NCI-H2196 (cell line): ENCODE results near the gene CELF4.

ENCODE experiments used
- DNase-seq: peaks from one replicate; lab custom pipeline; 2025; ENCODE audit not compliant: unreplicated experiment; lab: John Stamatoyannopoulos, UW

CELF4 gene

GRCh38 chr18:37422116-37422515 is 143.5 kb downstream of the CELF4 start:
- DNase-seq: no peak

- DNase-seq: no peak
Observed at GRCh38 chr18:37421341-37422077, 144.1 kb downstream of the CELF4 start.

GRCh38 chr18:37420315-37420880 is 145.2 kb downstream of the CELF4 start:
- no peak for DNase-seq

- no peak for DNase-seq
Observed at GRCh38 chr18:37419866-37420265, 145.7 kb downstream of the CELF4 start.

GRCh38 chr18:37419315-37419714 is 146.3 kb downstream of the CELF4 start:
- no peak for DNase-seq

- DNase-seq: no peak
Observed at GRCh38 chr18:37414816-37415215, 150.8 kb downstream of the CELF4 start.

- no peak for DNase-seq
Observed at GRCh38 chr18:37412829-37413228, 152.8 kb downstream of the CELF4 start.

- no peak for DNase-seq
Observed at GRCh38 chr18:37412333-37412732, 153.3 kb downstream of the CELF4 start.

GRCh38 chr18:37409878-37410277 is 155.7 kb downstream of the CELF4 start:
- peak; percentile 3 for DNase-seq

GRCh38 chr18:37408676-37409265 is 156.8 kb downstream of the CELF4 start:
- DNase-seq: no peak

- DNase-seq: no peak
Observed at GRCh38 chr18:37407571-37407970, 158.0 kb downstream of the CELF4 start.

GRCh38 chr18:37405772-37406171 is 159.8 kb downstream of the CELF4 start:
- no peak for DNase-seq

- DNase-seq: no peak
Observed at GRCh38 chr18:37405229-37405628, 160.4 kb downstream of the CELF4 start.

- DNase-seq: no peak
Observed at GRCh38 chr18:37403788-37404187, 161.8 kb downstream of the CELF4 start.

- DNase-seq: no peak
Observed at GRCh38 chr18:37403100-37403781, 162.4 kb downstream of the CELF4 start.

- no peak for DNase-seq
Observed at GRCh38 chr18:37402735-37403099, 162.9 kb downstream of the CELF4 start.

GRCh38 chr18:37400802-37401201 is 164.8 kb downstream of the CELF4 start:
- DNase-seq: no peak

GRCh38 chr18:37398248-37398920 is 167.2 kb downstream of the CELF4 start:
- DNase-seq: no peak

GRCh38 chr18:37397814-37398213 is 167.8 kb downstream of the CELF4 start:
- no peak for DNase-seq

- no peak for DNase-seq
Observed at GRCh38 chr18:37396971-37397720, 168.5 kb downstream of the CELF4 start.

- no peak for DNase-seq
Observed at GRCh38 chr18:37395631-37396030, 170.0 kb downstream of the CELF4 start.
